ENCODE measurements around the gene PDCD11. TPM values are rescaled to one million over a fixed set of nuclear protein-coding genes. Genes with fewer than 3 reads are reported as not detected.

The PDCD11 gene, protein sequence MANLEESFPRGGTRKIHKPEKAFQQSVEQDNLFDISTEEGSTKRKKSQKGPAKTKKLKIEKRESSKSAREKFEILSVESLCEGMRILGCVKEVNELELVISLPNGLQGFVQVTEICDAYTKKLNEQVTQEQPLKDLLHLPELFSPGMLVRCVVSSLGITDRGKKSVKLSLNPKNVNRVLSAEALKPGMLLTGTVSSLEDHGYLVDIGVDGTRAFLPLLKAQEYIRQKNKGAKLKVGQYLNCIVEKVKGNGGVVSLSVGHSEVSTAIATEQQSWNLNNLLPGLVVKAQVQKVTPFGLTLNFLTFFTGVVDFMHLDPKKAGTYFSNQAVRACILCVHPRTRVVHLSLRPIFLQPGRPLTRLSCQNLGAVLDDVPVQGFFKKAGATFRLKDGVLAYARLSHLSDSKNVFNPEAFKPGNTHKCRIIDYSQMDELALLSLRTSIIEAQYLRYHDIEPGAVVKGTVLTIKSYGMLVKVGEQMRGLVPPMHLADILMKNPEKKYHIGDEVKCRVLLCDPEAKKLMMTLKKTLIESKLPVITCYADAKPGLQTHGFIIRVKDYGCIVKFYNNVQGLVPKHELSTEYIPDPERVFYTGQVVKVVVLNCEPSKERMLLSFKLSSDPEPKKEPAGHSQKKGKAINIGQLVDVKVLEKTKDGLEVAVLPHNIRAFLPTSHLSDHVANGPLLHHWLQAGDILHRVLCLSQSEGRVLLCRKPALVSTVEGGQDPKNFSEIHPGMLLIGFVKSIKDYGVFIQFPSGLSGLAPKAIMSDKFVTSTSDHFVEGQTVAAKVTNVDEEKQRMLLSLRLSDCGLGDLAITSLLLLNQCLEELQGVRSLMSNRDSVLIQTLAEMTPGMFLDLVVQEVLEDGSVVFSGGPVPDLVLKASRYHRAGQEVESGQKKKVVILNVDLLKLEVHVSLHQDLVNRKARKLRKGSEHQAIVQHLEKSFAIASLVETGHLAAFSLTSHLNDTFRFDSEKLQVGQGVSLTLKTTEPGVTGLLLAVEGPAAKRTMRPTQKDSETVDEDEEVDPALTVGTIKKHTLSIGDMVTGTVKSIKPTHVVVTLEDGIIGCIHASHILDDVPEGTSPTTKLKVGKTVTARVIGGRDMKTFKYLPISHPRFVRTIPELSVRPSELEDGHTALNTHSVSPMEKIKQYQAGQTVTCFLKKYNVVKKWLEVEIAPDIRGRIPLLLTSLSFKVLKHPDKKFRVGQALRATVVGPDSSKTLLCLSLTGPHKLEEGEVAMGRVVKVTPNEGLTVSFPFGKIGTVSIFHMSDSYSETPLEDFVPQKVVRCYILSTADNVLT (N-terminal part only)
- total RNA-seq: 22.2 and 52.0 TPM in 2 replicates

DNA sequence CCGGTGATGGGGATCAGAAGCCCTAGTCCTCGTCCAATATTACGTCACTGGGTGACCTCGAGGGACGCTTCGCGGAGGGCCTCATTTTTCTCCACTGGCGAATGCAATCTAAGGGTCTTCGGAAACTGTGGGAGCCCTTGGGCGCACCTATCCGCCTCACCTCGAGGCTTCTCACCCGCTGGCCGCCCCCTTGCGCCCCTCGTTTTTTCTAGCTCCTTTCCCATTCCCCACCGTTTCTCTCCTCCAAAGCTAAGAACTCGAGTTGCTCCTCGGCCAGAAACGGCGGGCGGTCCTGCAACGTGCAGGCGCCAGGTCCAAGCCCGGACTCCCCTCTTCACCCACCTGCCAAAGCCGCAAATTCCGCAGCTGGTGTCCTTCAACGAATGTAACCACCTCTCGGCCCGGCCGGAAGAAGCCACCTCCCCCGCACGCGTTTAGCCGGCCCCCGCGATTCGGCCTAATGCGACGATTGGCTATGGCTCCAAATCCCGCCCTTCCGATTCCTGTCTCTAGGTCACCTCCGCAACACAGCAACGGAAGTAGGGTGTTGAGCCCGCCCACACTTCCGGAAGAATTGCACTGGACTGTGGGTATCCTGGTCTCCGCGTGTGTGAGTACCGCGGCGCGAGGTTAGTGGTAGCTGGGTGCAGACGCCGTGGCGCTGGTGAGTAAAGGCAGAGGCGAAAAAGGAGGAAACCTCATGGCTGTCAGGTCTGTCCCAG is at the start of gene PDCD11, which contains the start of gene ATP5MK:
TSS of gene PDCD11 (plus strand) at position 560 of the 722 bp plus-strand sequence. CDS start 1,801 bp downstream, outside the sequence.
TSS of gene ATP5MK (minus strand) at position 409 of the 722 bp plus-strand sequence. CDS start 4,018 bp downstream, outside the sequence.

DNA sequence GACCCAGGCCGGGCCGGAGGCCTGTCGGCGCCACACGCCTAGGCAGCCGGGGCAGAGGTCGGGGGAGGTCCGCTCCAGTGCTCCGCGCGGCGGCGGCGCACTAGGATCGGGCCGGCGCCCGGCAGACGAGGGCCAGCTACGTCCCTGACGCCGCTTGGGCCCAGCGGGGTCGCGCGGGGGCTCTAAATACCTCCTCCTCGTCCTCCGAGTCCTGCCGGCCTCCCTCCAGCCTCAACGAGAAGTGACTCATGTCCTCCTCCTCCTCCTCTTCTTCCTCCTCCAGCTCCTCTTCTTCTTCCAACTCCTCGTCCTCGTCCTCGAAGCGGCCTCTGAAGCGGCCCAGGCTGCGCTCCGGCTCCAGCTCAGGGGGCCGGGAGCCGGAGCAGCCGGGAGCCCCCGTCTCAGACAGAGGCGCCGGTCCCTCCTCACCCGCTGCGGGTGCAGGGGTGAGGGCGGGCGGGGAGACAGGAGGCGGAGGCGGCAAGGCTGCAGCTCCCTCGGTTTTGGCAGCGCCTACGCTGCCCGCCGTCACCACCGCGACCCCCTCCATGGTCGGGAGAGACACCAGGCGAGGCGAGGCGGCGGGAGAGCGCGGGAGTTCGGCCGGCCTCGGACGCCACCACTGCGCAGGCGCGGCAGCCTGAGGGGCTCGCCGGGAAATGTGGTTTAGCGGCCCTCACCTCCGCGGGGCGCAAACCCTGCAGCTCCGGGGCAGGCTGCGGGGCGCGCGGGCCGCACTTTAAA is 45.7 kb upstream of the PDCD11 start, which contains the start of gene PCGF6:
TSS of gene PCGF6 (minus strand) at position 624 of the 744 bp plus-strand sequence. CDS start at position 550, 74 bp downstream.

DNA sequence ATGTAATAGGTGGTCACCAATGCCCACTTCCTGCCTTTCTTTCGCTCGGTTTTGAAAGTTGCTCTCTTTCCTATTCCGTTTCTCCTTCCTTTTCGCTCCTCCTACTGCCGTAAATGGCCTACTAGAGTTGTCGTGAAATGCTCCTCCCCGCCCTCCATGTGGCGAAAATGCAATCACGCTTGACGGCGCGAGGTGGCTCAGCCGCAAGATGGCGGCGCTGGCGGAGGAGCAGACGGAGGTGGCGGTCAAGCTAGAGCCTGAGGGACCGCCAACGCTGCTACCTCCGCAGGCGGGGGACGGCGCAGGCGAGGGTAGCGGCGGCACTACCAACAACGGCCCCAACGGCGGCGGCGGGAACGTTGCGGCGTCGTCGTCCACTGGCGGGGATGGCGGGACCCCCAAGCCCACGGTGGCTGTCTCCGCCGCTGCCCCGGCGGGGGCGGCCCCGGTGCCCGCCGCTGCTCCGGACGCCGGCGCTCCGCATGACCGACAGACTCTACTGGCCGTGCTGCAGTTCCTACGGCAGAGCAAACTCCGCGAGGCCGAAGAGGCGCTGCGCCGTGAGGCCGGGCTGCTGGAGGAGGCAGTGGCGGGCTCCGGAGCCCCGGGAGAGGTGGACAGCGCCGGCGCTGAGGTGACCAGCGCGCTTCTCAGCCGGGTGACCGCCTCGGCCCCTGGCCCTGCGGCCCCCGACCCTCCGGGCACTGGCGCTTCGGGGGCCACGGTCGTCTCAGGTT is 28.5 kb upstream of the PDCD11 start, which contains the start of gene TAF5:
TSS of gene TAF5 (plus strand) at position 195 of the 737 bp plus-strand sequence. CDS start at position 209, 14 bp downstream.

DNA sequence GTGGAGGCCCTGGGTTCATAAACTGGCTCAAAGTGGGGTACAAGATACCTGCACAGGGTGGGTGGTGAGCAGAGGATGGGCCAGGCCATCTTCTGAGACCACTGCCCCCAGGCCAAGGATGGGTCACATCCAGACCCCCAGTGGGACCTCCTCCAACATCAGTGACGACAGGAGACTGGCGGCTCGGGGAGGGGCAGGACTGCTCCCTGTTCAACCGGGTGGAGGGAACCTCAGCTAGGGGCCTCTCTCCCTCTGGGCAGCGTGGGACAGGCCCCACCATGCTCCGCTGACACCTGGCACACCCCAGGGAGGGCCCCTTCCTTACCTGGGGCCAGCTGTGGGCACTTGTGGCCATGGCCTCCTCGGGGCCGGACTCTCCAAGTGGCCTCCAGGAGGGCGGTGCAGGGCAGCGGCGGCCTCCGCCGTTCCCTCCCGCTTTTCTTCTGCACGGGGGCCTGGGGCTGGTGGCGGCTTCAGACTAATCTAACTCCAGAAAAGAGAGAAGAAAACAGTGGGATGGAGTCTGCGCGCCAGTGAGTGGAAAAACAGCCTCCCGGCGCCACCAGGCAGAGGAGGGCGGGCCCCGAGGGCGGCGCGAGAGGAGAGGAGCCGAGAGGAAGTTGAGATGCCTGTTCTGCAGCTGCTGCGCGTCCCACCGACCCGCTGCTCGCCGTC is 55.5 kb downstream of the PDCD11 start, which contains the start of gene CALHM2:
TSS of gene CALHM2 (minus strand) at position 540 of the 675 bp plus-strand sequence. CDS start 2,429 bp downstream, outside the sequence.

DNA sequence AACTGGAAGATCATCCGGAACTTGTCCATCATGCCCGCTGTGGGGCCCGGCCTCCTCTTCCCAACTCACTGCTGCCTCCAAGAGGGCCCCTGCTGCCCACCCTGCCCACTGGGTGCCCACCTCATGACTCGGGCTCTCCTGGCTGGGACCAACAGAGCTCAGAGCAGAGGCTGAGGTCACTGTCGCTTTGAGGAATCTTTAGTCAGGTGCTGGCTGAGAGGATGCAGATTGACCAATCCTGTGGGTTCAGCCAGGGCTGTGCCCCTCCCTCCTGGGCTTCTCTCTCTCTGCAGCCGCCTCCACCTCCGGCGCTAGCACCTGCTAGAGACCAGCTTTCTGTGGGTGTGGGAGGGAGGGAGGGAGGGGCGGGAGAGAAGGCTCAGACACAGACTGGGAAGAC is 62.3 kb downstream of the PDCD11 start, which contains the start of gene CALHM1:
TSS of gene CALHM1 (minus strand) at position 181 of the 400 bp plus-strand sequence. CDS start at position 32, 149 bp downstream.

DNA sequence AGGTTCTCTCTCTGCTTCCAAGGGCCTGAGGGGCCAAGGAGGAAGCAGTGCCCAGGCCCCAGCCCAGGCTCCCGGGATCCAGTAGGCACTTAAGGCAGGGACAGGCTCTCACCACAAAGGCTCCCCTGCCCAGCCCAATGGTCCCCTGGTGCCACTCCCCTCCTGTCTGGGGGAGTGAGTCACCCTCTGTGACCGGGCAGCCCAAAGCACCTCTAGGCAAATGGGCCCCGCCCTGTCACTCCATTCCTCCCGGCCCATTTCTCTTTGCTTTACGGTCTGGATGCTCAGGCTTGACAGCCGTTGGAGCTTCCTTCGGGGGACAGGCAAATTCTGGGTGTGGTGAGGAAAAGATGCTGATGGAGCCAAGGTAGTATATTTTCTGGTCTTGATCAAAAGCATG is 82.7 kb downstream of the PDCD11 start, which contains the start of gene CALHM3:
TSS of gene CALHM3 (minus strand) at position 106 of the 400 bp plus-strand sequence. CDS start 208 bp downstream, outside the sequence.

DNA sequence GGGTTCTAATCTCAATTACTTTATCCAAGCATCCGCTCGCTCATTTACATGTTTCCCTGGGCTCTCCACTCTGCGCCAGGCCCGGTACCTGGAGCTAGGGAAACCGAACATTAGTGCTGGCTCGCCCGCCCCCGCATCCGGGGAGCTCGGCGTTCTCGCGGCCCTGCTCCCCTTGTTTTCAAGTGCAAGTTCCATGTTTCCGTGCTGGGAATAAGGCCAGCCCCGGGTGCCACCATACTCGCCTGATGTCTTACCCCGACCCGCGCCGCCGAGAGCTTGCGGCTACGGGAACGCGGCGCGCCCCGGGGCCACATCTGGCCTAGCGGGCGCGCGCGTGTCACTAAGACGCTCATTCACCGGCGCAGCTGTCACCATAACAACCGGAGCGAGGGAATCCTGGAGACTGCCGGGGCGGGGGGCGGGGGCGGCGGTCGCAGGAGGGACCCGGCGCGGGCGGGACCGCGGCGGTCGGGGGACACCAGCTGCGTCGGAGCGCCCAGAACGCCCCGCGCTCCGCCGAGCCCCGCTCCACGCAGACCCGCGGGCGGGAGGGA is 97.0 kb downstream of the PDCD11 start, which contains the start of gene NEURL1:
TSS of gene NEURL1 (plus strand) at position 344 of the 554 bp plus-strand sequence. CDS start 683 bp downstream, outside the sequence.

Other genes starting within 250 kb of the PDCD11 start
- gene NT5C2, start 203.4 kb upstream of the PDCD11 start, total RNA-seq: 55.5 and 113 TPM in 2 replicates
- gene RPEL1, start 150.7 kb upstream of the PDCD11 start, total RNA-seq: 0.06 TPM in 1 of 2 replicates, not detected in the other
- gene INA, start 119.5 kb upstream of the PDCD11 start, total RNA-seq: under 0.01 and 0.06 TPM in 2 replicates
- 8.3 and 11.7 TPM in 2 replicates for gene PCGF6, start 45.5 kb upstream of the PDCD11 start, total RNA-seq
- 4.9 and 5.7 TPM in 2 replicates for gene TAF5, start 28.6 kb upstream of the PDCD11 start, total RNA-seq
- 116 and 140 TPM in 2 replicates for gene ATP5MK, start 151 bp upstream of the PDCD11 start, total RNA-seq
- 13.6 and 15.5 TPM in 2 replicates for gene CALHM2, start 55.7 kb downstream of the PDCD11 start, total RNA-seq
- not detected in 2 replicates for gene CALHM1, start 62.3 kb downstream of the PDCD11 start, total RNA-seq
- gene CALHM3, start 82.6 kb downstream of the PDCD11 start, total RNA-seq: not detected in 2 replicates
- under 0.01 and 0.06 TPM in 2 replicates for gene NEURL1, start 97.1 kb downstream of the PDCD11 start, total RNA-seq